Endothelial cell of umbilical vein (primary cell): ENCODE results near the gene SLC26A2. TPM values are rescaled to one million over a fixed set of nuclear protein-coding genes. Genes with fewer than 3 reads are reported as not detected.
"Not testable (repeated sequence)": the region's sequence is repeated elsewhere in the genome, so short reads cannot be mapped to it uniquely, and the experiment has no call there.

Source experiments
- BruUV-seq: library from RNA; stranded (reverse); fragments of 400-500 nt; replicated peaks from 2 replicates; lab custom pipeline; 2021; lab: Mats Ljungman, UMichigan
- CTCF ChIA-PET: fragments of 300-600, 350-600 bp; sonication (Branson Sonifier 250); formaldehyde crosslinking; loops from one replicate; lab custom pipeline; 2021; ENCODE audit warnings: antibody characterized with exemption, inconsistent platforms; lab: Charles Lee
- POLR2A ChIA-PET: fragments of 300-600, 350-600 bp; sonication (Branson Sonifier 250); formaldehyde crosslinking; loops from one replicate; lab custom pipeline; 2021; ENCODE audit warnings: antibody characterized with exemption, inconsistent platforms; lab: Charles Lee
- DNase-seq: peaks from one replicate; pipeline ENCODE4 v3.0.0-alpha.2; 2011; ENCODE audit warnings: low read depth, low spot score
- FAIRE-seq: peaks from 2 replicates; lab custom pipeline; 2011; peaks lifted over from hg19 to GRCh38; lab: Jason Lieb, UNC
- H2AFZ ChIP-seq: 2 replicates; pipeline ENCODE4 v1.6.0; 2012; ENCODE audit warnings: low read depth, low read length, control low read depth, inconsistent platforms
- H3K27ac ChIP-seq: 2 replicates; pipeline ENCODE4 v1.5.1; 2011; ENCODE audit warnings: low read depth, mild to moderate bottlenecking, control low read depth, low read length, moderate library complexity; ENCODE audit not compliant: insufficient read depth
- H3K27me3 ChIP-seq, 2 experiments: 2 replicates each; pipeline versions ENCODE4 v1.6.0 to v1.6.1; 2011; ENCODE audit warnings: low read length in 2 of 2, mixed read lengths in 1 of 2; ENCODE audit not compliant: control insufficient read depth in 2 of 2, insufficient read depth in 2 of 2
- H3K36me3 ChIP-seq, 2 experiments: 2 replicates in 1 of 2; 3 replicates in 1 of 2; pipeline ENCODE4 v1.5.1; 2011; ENCODE audit warnings: low read length in 2 of 2, mild to moderate bottlenecking in 1 of 2, moderate library complexity in 1 of 2; ENCODE audit not compliant: control insufficient read depth in 2 of 2, insufficient read depth in 2 of 2; ENCODE audit errors: extremely low read depth in 1 of 2
- H3K4me1 ChIP-seq: 3 replicates; pipeline ENCODE4 v1.5.1; 2011; ENCODE audit warnings: mild to moderate bottlenecking, low read length; ENCODE audit not compliant: control insufficient read depth, insufficient read depth; ENCODE audit errors: extremely low read depth
- H3K4me2 ChIP-seq: 2 replicates; pipeline ENCODE4 v1.6.1; 2011; ENCODE audit warnings: low read length, control low read depth, mixed read lengths; ENCODE audit not compliant: insufficient read depth
- H3K4me3 ChIP-seq, 3 experiments: fragments of 200-600 bp in 1 of 3; sonication (generic), shearing (Covaris generic) in 1 of 3; replicated peaks in 1 of 3; 2 replicates each; pipeline ENCODE4 v1.5.1; 2011 to 2016; ENCODE audit warnings: control low read depth in 3 of 3, low read length in 3 of 3, mild to moderate bottlenecking in 2 of 3, inconsistent platforms in 1 of 3, low read depth in 1 of 3, moderate library complexity in 1 of 3; ENCODE audit not compliant: insufficient read depth in 1 of 3
- H3K79me2 ChIP-seq: 2 replicates; pipeline ENCODE4 v1.6.0; 2012; ENCODE audit warnings: low read length, inconsistent platforms; ENCODE audit not compliant: control insufficient read depth, insufficient read depth
- H3K9ac ChIP-seq: replicated peaks from 2 replicates; pipeline ENCODE3; 2011; ENCODE audit warnings: low read length, control low read depth; ENCODE audit not compliant: insufficient read depth; ENCODE audit errors: extremely low read depth
- H3K9me1 ChIP-seq: replicated peaks from 3 replicates; pipeline ENCODE4 v1.6.0; 2011; ENCODE audit warnings: mild to moderate bottlenecking, low read length; ENCODE audit not compliant: control insufficient read depth, insufficient read depth; ENCODE audit errors: extremely low read depth
- H3K9me3 ChIP-seq: replicated peaks from 2 replicates; pipeline ENCODE4 v1.5.1; 2012; ENCODE audit warnings: low read length, inconsistent platforms; ENCODE audit not compliant: control insufficient read depth, insufficient read depth
- H4K20me1 ChIP-seq: replicated peaks from 2 replicates; pipeline ENCODE3; 2011; ENCODE audit warnings: mild to moderate bottlenecking, low read length; ENCODE audit not compliant: control insufficient read depth, insufficient read depth; ENCODE audit errors: extremely low read depth
- EZH2 ChIP-seq: IDR thresholded peaks from 2 replicates; pipeline ENCODE4 v1.6.1; 2012; ENCODE audit warnings: borderline replicate concordance, low read depth, mild to moderate bottlenecking, moderate library complexity, low read length, inconsistent platforms; ENCODE audit not compliant: severe bottlenecking
- FOS ChIP-seq: IDR thresholded peaks from 2 replicates; pipeline ENCODE4 v1.6.1; 2011; ENCODE audit warnings: mild to moderate bottlenecking, low read length, moderate library complexity, borderline replicate concordance; ENCODE audit not compliant: insufficient read depth
- GATA2 ChIP-seq: IDR thresholded peaks from 2 replicates; pipeline ENCODE4 v1.7.0; 2011; ENCODE audit warnings: low read depth, mild to moderate bottlenecking, moderate library complexity, mixed read lengths, low read length; ENCODE audit not compliant: insufficient read length, insufficient read depth
- JUN ChIP-seq: IDR thresholded peaks from 2 replicates; pipeline ENCODE4 v1.6.1; 2011; ENCODE audit warnings: borderline replicate concordance, low read depth; ENCODE audit not compliant: insufficient read length, insufficient read depth
- MYC ChIP-seq: IDR thresholded peaks from one replicate; pipeline ENCODE4 v1.6.1; 2011; ENCODE audit warnings: mild to moderate bottlenecking, low read depth, low read length
- POLR2A ChIP-seq: IDR thresholded peaks from 2 replicates; pipeline ENCODE4 v1.6.1; 2012; ENCODE audit warnings: low read depth, mild to moderate bottlenecking, control low read depth, low read length
- POLR2AphosphoS5 ChIP-seq: IDR thresholded peaks from 2 replicates; pipeline ENCODE4 v1.6.1; 2012; ENCODE audit warnings: low read depth, mild to moderate bottlenecking, control low read depth, low read length, moderate library complexity; ENCODE audit not compliant: insufficient read depth
- dilution Hi-C: fragments of 300-500 bp; cut with MboI; formaldehyde crosslinking; loops from one replicate; pipeline ENCODE4 v1.15.0; 2019; ENCODE audit warnings: low sequenced_read_pairs; ENCODE audit not compliant: extremely low pct_ligation_motif_present
- intact Hi-C: fragments of 100-400 bp; cut with micrococcal nuclease; formaldehyde crosslinking; loops from one replicate; pipeline ENCODE4 v1.10.0; 2022
- polyA plus RNA-seq, 4 experiments: library from polyadenylated mRNA; depleted of rRNA in 3 of 4; stranded (reverse) in 3 of 4; unstranded in 1 of 4; fragments of >200 nt; gene quantifications; 2 replicates each; pipeline versions ENCODE4 v1.2.1 to v1.2.3, GENCODE V29; 2011 to 2012; ENCODE audit warnings: missing spikeins in 1 of 4
- total RNA-seq: library from RNA; stranded (reverse); gene quantifications from 2 replicates; pipeline ENCODE4 v1.2.3, GENCODE V29; 2021
- TF ChIP-seq, protein P1 (sequence below), 2 donors: IDR thresholded peaks; 1 replicate in 1 of 2; 2 replicates in 1 of 2; pipeline ENCODE4 v1.5.1; 2011; ENCODE audit warnings: low read length in 2 of 2, mild to moderate bottlenecking in 2 of 2, moderate library complexity in 2 of 2, control low read depth in 1 of 2, inconsistent platforms in 1 of 2, low read depth in 1 of 2; ENCODE audit not compliant: insufficient read depth in 1 of 2; ENCODE audit errors: extremely low read depth in 1 of 2
- TF ChIP-seq, protein P2 (sequence below): IDR thresholded peaks from 2 replicates; pipeline ENCODE4 v1.6.1; 2011; ENCODE audit not compliant: insufficient read depth, insufficient read length

Gene SLC26A2
- total and polyA plus RNA-seq, 2 donors (not counting 3 experiments of a cell fraction or from before 2014, with no cell fraction given) = 5.9 to 16.8 TPM

DNA sequence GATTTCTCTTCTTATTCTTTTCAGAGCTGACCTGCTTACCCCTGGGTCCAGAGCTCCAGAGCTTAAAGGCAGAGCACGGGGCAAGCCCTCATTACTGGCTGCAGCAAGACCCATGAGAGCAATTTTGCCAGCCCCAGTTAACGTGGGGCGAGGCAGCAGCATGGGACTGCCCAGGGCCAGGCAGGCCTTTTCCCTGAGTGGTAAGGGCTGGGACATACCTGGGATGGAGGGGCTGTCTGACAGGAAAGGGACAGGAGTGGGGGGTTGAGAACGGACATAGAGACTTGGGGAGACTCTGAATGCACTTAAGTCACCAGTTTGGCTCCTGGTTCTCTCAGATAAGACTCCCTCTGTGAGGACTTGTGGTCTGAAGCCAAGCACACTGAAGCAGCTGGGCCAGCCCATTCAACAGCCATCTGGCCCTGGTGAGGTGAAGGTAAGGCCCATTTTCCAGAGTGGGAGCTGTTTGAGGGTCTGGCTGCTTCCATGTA is 66.2 kb downstream of the SLC26A2 start:
- Histone ChIP-seq H3K36me3 (peaks cover 14 to 22% of the 10 kb centered on the region in 2 experiments), H3K9me1 (no peaks in the 10 kb centered on the region), H3K4me1 (peaks cover 13% of the 10 kb centered on the region), H3K9ac (no peak overlapping the region), H3K79me2 (peaks cover 4% of the 10 kb centered on the region), H3K4me2 (no peak overlapping the region), H4K20me1 (no peaks in the 10 kb centered on the region), H3K27me3 (no peaks in the 10 kb centered on the region), H3K27ac (no peak overlapping the region), H2AFZ (no peak overlapping the region), H3K9me3 (no peaks in the 10 kb centered on the region), H3K4me3 (no peak overlapping the region)
- ChIA-PET POLR2A (no interaction called here), CTCF (no interaction called here)
- TF ChIP-seq MYC (no peak), GATA2 (no peak), JUN (no peak), POLR2A (no peak), EZH2 (no peak), POLR2AphosphoS5 (no peak), FOS (no peak)
- TF ChIP-seq, protein P1, sequence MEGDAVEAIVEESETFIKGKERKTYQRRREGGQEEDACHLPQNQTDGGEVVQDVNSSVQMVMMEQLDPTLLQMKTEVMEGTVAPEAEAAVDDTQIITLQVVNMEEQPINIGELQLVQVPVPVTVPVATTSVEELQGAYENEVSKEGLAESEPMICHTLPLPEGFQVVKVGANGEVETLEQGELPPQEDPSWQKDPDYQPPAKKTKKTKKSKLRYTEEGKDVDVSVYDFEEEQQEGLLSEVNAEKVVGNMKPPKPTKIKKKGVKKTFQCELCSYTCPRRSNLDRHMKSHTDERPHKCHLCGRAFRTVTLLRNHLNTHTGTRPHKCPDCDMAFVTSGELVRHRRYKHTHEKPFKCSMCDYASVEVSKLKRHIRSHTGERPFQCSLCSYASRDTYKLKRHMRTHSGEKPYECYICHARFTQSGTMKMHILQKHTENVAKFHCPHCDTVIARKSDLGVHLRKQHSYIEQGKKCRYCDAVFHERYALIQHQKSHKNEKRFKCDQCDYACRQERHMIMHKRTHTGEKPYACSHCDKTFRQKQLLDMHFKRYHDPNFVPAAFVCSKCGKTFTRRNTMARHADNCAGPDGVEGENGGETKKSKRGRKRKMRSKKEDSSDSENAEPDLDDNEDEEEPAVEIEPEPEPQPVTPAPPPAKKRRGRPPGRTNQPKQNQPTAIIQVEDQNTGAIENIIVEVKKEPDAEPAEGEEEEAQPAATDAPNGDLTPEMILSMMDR (IDR thresholded peaks at IDR 0.05; ENCODE audit: extremely low read depth in 1 of 2, insufficient read depth in 1 of 2, low read depth in 1 of 2, low read length in 2 of 2) = no peak
- TF ChIP-seq, protein P2, sequence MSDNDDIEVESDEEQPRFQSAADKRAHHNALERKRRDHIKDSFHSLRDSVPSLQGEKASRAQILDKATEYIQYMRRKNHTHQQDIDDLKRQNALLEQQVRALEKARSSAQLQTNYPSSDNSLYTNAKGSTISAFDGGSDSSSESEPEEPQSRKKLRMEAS = no peak
- dilution Hi-C loops = no loop called here
- no TSS peak for BruUV-seq
- DNase-seq (no peak), FAIRE-seq (no peak)
- intact Hi-C loops = no loop called here

DNA sequence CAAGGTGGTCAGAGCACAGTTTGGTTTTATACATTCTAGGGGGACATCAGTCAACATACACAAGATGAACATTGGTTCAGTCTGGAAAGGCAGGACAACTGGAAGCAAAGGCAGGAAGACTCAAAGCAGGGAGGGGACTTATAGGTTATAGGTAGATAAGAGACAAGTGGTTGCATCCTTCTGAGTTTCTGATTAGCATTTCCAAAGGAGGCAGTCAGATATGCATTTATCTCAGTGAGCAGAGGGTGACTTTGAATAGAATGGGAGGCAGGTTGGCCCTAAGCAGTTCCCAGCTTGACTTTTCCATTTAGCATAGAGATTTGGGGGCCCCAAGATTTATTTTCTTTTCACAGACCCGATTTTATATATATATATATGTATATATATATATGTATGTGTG is 67.5 kb downstream of the SLC26A2 start:
- DNase-seq, H4K20me1 ChIP-seq, H3K4me1 ChIP-seq, CTCF ChIA-PET, dilution Hi-C loops, H3K27me3 ChIP-seq, H3K4me3 ChIP-seq, H3K9ac ChIP-seq, intact Hi-C loops, H3K9me1 ChIP-seq, H3K9me3 ChIP-seq, H3K4me2 ChIP-seq, H3K79me2 ChIP-seq, BruUV-seq, FAIRE-seq, H3K27ac ChIP-seq, POLR2A ChIA-PET, H2AFZ ChIP-seq: not testable (repeated sequence)
- H3K36me3 ChIP-seq = peaks cover 20 to 33% of the 10 kb centered on the region in 2 experiments
